NCI-H1436 (cell line): ENCODE results near the gene KCNAB1.

Source experiments
- DNase-seq: peaks from one replicate; lab custom pipeline; 2025; lab: John Stamatoyannopoulos, UW

KCNAB1 gene

DNA sequence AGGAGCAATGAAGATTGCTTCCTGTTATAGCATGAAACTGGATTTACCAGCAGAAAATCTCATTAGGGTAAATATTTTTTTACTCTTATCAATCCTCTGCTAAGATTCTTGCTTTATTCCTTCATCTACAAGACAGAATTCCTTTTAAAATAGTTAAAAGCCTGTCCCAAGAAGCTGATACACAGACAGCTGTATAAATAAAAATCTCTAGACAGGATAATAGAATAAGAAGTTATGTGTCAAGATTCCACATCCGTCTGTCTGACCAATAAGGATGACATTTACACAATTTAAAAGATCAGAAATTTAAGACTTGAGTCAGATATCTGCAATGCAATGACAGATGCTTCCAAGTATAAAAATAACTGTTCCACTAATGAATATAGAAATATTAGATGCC is 376.9 kb downstream of the KCNAB1 start:
- DNase-seq: no peak

DNA sequence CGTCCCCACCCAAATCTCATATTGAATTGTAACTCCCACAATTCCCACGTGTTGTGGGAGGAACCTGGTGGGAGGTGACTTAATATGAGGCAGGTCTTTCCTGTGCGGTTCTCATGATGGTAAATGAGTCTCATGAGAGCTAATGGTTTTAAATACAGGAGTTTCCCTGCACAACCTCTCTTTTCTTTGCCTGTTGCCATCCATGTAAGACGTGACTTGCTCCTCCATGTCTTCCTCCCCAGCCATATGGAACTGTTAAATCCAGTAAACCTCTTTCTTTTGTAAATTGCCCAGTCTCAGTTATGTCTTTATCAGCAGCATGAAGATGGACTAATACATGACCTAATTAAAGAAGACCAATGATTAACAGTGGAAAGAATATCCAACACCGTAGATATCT is 377.9 kb downstream of the KCNAB1 start:
- no peak for DNase-seq

DNA sequence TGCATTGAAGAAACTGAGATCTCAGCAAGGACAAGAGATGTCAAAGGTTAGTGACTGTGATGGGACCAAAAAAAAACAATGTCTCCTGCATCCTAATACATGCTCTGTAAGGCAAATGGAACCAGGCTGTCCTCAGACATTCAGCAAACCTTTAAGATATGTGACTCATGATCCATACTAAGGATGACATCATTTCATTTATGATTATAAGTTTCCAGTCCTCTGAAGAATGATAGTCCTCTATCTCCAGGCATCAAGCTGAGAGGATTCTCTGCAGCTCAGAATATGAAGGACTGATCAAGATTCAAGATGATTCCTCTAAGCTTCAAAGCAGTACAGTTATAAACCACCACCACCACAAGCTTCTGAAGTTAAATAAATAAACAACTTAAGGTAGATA is 386.9 kb downstream of the KCNAB1 start:
- DNase-seq: no peak

DNA sequence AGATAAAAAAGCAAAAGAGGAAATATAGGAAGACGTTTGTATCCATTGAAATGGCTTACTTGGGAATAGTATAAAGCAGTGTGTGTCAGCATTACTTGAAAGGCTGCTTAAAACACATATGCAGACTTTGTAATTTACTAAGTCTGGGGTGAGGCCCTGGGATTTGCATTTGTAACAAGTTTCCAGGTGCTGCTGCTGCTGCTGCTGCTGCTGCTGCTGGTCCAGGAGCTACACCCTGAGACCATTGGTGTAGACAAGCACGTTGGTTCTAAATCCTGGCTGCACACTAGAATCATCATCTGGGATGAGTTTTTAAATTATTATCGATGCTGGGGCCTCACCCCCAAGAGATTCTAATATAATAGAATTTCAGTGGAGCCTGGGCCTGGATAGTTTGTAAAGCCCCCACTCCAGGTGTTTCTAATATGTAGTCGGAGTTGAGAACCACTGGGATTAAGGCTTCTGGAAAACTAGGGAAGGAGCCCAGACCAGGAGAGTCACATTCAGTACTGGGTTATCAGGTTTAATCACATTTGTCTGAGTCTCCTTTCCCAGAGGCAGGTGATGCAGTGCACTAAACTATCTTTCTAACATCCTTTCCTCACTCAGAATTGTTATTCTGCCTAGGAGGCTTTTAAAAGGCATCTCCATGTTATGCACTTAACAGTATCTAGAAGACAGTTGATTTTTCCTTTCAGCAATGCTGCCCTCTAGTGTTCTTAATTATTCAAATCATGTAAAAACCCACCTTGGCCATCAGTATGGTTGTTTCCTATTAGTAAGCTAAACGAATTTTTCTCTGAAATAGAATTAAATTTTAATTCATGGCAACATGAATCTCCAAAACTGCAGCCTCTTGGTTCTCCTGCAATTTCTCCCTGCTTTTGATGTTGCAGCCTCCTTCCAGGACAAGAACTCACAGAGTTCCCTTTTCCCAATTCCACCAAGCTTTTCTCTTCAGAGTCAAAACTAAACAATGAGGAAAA is 389.1 kb downstream of the KCNAB1 start:
- DNase-seq: peak; percentile 63

DNA sequence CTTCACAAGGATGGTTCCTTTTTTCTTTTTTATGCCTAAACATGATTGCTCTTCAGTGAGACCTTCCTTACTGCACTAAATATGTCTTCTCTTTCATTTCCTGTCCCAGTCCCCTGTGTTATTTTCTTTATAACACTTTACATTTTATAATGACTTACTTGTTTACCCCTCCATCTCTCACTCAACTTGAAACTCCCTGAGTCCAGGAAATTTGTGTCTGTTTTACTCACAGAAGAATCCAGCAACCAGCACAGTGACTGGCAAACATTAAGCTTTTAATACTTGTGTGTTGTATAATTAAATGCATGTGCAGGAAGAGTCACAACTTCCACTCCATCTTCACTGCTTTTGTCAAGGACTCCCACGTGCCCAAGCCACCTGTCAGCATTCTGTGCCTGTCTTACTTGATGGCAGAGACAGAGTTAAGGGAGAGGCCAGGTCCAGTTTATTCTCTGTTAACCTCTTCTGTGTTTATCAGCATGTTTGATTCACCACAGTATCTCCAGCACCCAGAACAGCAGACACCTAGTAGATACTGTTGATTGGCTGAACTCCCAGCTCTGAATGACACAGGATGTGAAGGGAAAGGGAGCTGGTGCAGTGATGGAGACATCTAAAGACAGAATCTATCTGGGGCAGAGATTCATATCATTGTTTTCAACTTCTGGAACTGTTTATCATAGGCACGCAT is 391.8 kb downstream of the KCNAB1 start:
- no peak for DNase-seq

DNA sequence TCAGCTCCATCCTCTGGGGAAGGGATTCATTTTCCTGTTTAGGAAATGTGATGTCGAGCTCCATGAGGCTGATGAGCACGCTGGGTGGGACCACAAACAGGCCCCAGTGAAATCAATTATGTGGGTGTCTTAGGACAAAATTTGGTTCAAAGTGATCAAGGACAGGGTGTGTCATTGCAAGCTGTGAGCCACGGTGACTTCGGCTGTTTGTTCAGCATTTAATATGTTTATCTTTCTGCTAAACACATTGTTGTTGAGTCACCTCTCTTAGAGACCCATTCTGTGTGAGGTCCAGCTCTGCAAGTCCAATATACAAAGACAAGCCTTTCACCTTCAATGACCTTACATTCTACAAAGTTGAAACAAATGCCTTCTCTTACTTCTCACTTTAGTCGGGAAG is 393.2 kb downstream of the KCNAB1 start:
- no peak for DNase-seq

DNA sequence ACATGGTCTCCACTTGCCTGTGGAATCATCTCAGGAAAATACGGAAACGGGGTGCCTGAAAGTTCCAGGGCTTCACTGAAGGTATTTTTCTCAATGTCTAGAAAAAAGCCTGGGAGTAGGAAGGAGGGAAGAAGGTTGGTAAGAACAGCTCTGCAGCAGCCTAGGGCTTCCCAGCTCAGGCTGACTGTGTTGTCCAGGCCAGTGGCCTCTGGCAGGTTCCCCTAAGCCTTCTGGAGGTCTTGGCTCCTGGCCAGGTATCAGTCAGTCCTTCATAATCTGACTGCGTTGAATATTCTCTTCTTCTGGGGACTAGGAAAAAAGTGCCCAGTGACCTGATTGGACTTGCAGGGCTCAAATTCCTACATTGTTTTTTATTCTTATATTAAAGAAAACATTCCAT is 395.9 kb downstream of the KCNAB1 start:
- DNase-seq: no peak

DNA sequence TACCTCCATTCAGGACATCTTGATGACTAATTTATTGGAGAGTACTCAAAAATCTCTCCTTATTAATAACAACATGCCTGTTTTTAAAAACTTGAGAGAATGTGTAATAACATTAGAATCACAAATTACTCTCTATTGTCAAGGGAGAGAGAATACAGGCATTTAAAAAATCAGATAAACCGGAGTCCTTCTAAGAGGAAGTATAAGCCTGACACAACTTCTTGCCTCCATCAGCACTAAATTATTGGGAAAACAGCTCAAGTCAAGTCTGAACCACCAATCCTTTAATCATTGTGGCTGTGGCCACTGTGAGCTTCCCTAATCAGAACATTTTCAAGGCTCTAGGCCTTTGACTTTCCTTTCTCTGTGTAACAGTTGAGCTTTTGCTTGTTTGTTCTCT is 396.6 kb downstream of the KCNAB1 start:
- no peak for DNase-seq

DNA sequence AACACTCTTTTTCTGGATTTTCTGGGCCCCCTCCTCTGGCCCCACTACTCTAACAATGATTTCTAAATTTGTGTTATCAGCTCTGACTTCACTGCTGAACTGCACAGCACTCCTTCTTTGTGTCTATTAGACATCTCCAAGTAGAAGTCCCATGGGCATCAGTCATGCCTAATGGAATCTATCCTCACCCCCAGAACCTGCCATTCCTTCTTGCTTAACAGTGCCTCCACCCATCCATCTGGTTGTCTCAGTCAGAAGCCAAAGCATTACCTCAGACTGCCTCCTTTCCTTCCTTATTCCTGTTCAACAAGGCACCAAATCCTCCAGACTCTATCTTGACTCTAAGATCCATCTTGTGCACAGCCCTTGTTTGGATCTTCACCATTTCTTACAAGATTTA is 398.3 kb downstream of the KCNAB1 start:
- no peak for DNase-seq

DNA sequence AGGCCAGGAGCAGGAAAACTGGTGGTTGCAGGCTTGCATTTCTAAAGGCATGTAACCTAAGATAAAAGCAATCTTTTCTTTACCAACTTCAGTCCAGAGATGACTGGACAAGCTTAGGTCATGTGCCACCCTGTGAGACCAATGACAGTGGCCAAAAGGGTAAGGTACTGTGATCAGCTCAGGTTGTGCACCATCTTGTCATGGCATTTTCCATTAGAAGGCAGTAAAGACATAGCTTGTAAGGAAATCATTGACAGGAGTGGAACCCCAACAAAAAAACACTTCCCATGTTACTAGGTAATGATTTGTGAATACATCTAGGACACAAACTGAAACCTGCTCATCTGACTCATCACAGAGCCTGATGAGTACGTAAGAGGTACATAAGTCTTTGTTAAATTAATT is 399.4 kb downstream of the KCNAB1 start:
- no peak for DNase-seq

DNA sequence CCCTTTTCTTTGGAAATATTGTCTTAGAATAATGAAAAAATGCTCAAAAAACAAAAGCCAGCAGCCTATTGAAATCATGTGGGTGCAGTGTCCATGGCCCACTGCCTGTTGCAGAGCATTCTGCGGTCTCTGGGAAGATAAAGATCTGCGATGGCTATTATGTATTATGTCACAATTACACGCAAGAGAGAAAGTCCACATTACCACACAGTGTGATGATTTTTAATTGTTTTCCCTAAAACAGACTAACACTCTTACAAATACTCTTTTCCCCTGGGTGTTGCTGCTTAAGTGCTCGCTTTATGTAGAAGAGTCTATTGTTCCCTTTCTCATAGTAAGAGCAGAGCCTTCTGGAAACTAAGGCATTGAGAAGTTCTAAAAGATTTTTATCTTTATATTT is 402.3 kb downstream of the KCNAB1 start:
- no peak for DNase-seq

DNA sequence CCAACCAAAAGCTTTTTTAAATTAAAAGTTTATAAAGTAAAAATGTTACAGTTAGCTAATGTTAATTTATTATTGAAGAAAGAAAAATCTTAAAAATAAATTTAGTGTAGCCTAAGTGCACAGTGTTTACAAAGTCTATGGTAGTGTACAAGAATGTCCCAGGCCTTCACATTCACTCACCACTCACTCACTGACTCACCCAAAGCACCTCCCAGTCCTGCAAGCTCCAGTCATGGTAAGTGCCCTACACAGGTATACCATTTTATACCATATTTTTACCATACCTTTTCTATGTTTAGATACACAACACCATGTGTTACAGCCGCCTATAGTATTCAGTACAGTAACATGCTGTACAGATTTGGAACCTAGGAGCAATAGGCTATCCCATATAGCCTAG is 405.4 kb downstream of the KCNAB1 start:
- DNase-seq: no peak

DNA sequence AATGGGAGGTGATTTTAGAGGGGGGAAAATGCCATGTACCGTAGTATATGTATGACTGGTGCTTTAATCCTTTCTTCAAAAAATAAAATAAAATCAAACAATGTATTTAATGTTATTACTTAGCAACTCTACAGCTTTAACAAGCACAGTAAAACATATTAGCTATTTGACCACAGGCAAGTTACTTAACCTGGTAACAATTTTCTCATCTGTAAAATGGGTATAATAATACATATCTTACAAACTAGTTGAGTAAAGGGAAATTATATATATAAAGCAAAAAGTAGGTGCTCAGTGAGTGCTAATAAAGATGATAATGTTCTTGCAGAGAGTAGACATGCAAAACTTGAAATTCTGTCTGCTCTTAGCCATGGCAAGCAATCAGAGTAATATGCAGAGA is 406.7 kb downstream of the KCNAB1 start:
- DNase-seq: no peak

DNA sequence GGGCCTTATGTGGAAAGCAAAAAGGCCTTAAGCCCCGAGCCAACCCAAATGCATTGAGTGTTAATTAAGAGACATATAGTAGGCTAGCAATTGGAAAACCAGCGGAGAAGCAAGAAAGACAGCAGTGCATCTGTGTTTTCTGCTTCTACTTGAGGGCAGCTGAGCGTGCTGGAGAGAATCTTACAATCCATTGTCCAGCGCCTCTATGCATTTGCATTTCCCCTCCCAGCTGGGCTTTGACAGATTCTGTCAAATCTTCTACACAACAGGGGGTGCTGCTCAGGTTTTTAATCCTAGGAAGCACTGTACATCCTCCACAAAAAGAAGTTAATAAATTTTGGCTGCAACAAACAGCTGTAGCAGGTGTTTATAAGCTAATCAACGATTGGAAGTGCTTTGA is 410.6 kb downstream of the KCNAB1 start:
- DNase-seq: no peak

DNA sequence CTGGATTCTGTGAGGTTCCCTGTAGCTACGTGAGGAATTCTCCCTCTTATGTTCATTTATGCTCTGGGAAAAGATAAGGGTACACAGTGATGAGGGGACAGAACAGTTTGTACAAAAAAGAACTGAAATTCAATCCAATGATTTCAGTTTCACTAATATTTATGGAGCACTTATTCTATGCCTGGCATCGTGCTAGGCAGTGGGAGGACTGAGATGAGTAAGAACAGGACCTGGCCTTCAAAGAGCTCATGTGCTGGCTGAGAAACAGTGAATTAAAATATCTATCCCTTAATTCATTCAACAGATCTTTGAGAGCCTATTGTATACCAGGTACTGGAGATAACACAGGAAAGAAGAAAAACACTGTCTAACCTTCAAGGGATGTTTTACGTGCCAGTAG is 412.4 kb downstream of the KCNAB1 start:
- DNase-seq: no peak

DNA sequence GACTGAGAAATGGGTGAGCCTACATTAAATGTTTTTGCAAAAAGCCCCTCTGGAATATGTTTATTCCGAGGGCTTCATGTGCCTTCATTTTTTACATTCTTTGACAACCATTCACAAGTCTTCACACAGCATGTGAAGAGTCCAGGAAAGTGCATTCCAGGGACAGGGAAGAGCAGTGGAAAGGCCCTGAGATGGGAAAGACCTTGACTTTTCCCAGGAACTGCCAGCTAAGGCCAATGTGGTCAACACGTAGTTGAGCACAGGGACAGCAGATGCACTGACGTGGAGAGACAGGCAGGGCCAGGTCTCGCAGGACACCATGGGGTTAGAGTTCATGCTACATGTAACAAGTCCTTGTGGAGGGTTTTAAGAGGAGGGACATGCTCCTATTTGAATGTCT is 412.8 kb downstream of the KCNAB1 start:
- no peak for DNase-seq

DNA sequence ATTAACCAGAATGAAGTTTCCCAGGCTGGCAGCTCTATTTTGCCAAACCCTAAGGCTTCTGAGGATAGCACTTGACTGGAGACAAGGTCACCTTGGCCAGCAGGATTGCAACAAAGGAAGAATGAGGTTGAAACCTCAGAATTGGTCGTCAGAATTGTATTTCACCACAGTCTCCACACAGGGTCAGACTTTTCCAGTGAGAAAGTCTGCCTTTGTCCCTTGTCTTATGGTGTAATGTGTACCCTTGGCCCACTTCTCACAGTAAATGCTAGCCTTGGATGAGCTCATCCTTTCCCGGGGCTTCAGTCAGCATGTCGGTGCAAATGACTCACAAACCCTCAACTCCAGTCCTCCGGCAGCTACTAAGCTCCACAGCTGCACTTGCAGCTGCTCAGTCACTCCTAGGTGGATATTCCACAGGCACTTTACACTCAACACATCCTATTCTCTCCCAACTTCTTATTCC is 414.8 kb downstream of the KCNAB1 start:
- DNase-seq: no peak

DNA sequence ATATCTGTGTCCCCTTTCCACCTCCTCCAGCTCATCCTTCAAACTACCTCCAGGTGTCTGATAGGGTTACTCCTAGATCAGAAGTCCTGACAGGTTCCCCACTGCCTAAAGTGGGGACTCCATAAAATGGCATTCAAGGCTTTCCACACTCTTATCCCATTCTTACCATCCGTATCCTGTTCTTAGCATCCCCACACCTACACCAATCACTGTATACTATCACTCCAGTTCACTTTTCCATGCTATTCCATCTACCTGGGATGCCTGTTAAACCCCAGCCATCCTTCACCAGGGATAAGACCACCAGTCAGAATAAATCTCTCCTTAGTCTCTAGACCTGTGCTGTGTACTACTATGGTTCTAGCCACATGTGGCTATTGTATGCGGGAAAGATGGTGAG is 415.4 kb downstream of the KCNAB1 start:
- DNase-seq: no peak

DNA sequence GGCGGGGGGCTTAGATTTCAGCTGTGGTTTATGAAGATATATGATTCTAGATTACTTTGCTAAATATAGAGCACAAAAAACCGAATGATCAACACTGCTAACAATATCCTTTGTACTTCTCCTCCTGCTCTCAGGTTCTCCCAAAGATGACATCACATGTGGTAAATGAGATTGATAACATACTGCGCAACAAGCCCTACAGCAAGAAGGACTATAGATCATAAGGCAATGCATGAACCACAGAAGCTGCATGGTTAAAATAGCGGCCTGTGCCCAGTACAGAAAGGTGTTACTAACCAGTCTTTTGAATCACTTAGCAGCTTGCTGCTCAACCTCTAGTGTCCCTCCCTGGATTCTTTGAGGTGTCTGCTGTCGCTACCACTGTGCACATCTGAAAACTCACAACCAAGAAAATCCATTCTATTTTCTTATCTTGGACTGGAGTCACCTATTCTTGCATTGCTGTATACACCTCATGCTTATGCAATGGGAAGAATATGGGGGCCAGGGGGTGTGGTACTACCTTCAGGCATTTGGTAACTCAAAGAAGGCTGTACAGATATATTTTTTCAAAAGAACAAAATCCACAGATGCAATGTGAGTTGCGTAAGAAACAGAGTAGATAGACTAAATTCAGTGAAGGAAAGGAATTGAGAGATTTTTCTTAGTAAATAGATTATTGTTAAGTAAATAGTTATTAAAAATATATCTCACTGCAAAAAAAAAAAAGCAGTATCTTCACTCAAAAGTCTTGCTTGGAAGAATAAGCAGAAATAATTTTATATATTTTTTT is 416.3 kb downstream of the KCNAB1 start:
- no peak for DNase-seq

DNA sequence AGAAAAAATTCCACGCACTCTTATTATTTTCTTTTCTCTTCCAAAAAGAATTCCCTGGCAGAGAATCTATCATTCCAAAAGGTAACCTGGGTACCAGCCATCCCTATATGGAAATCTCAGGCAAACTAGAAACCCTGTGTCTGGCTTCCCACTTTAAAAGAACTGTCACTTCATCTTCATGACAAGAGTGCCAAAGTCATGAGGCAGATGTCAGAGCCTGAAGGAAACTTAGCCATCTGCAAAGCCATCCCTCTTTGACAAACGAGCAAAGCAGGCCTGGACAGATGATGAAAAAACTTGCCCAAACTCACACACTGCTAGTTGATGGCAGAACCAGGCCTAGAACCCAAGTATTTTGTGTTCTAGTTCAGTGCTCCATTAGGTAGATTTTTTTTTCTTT is 418.7 kb downstream of the KCNAB1 start:
- DNase-seq: no peak

DNA sequence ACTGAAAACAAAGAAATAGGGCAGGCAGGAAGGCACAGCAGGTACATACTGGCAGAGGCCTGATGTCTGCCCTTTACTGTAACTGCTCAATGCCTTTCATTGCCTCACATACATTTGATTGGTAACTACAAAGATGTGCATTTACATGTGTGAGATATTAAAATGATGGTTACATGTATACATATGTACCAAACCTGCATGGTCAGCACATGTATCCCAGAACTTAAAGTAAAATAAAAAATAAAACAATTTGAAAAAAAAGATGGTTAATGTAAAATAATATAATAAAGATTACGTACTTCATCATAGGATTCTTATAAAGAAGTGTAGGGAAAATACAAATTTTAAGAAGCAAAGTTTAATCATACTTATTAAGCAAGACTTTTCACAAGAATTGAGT is 419.4 kb downstream of the KCNAB1 start:
- no peak for DNase-seq
